ENCODE results near the gene CYP27C1.
"Not testable (repeated sequence)": the region's sequence is repeated elsewhere in the genome, so short reads cannot be mapped to it uniquely, and the experiment has no call there.

Gene CYP27C1

GRCh38 chr2:127220102-127220767 lies at the start of gene CYP27C1:
Gene CYP27C1, minus strand, starts transcription at chr2:127220299. Its CDS starts 29 bp downstream, at chr2:127220270.
- DNase-seq (ENCODE audit: low read depth in 1 of 2, low spot score in 1 of 2) = no peak

GRCh38 chr2:127261804-127262406 lies 41.8 kb upstream of the CYP27C1 start:
- no peak for DNase-seq (ENCODE audit: low read depth in 1 of 2, low spot score in 1 of 2)

GRCh38 chr2:127259355-127259754 lies 39.3 kb upstream of the CYP27C1 start:
- no peak for DNase-seq (ENCODE audit: low read depth in 1 of 2, low spot score in 1 of 2)

- DNase-seq (ENCODE audit: low read depth in 1 of 2, low spot score in 1 of 2) = no peak
Measured at GRCh38 chr2:127256866-127257265, 36.8 kb upstream of the CYP27C1 start.

- no peak for DNase-seq (ENCODE audit: low read depth in 1 of 2, low spot score in 1 of 2)
Measured at GRCh38 chr2:127256381-127256780, 36.3 kb upstream of the CYP27C1 start.

- no peak for DNase-seq (ENCODE audit: low read depth in 1 of 2, low spot score in 1 of 2)
Measured at GRCh38 chr2:127255721-127256120, 35.6 kb upstream of the CYP27C1 start.

GRCh38 chr2:127255146-127255545 lies 35.0 kb upstream of the CYP27C1 start:
- DNase-seq (ENCODE audit: low read depth in 1 of 2, low spot score in 1 of 2) = no peak

GRCh38 chr2:127254386-127254981 lies 34.4 kb upstream of the CYP27C1 start:
- DNase-seq (ENCODE audit: low read depth in 1 of 2, low spot score in 1 of 2) = no peak

- not testable (repeated sequence) for DNase-seq (ENCODE audit: low read depth in 1 of 2, low spot score in 1 of 2)
Measured at GRCh38 chr2:127241184-127241583, 21.1 kb upstream of the CYP27C1 start.

GRCh38 chr2:127239395-127239794 lies 19.3 kb upstream of the CYP27C1 start:
- no peak for DNase-seq (ENCODE audit: low read depth in 1 of 2, low spot score in 1 of 2)

GRCh38 chr2:127237768-127238167 lies 17.7 kb upstream of the CYP27C1 start:
- not testable (repeated sequence) for DNase-seq (ENCODE audit: low read depth in 1 of 2, low spot score in 1 of 2)

- no peak for DNase-seq (ENCODE audit: low read depth in 1 of 2, low spot score in 1 of 2)
Measured at GRCh38 chr2:127235082-127235702, 15.1 kb upstream of the CYP27C1 start.

- no peak for DNase-seq (ENCODE audit: low read depth in 1 of 2, low spot score in 1 of 2)
Measured at GRCh38 chr2:127233710-127234109, 13.6 kb upstream of the CYP27C1 start.

- no peak for DNase-seq (ENCODE audit: low read depth in 1 of 2, low spot score in 1 of 2)
Measured at GRCh38 chr2:127231130-127231865, 11.2 kb upstream of the CYP27C1 start.

GRCh38 chr2:127229555-127229954 lies 9.5 kb upstream of the CYP27C1 start:
- no peak for DNase-seq (ENCODE audit: low read depth in 1 of 2, low spot score in 1 of 2)

GRCh38 chr2:127228102-127228501 lies 8.0 kb upstream of the CYP27C1 start:
- DNase-seq (ENCODE audit: low read depth in 1 of 2, low spot score in 1 of 2) = no peak

- DNase-seq (ENCODE audit: low read depth in 1 of 2, low spot score in 1 of 2) = not testable (repeated sequence)
Measured at GRCh38 chr2:127227264-127227660, 7.2 kb upstream of the CYP27C1 start.

- peak in 1 of 2 donors; percentile 33 for DNase-seq (ENCODE audit: low read depth in 1 of 2, low spot score in 1 of 2)
Measured at GRCh38 chr2:127226520-127227263, 6.6 kb upstream of the CYP27C1 start.

GRCh38 chr2:127226132-127226519 lies 6.0 kb upstream of the CYP27C1 start:
- no peak for DNase-seq (ENCODE audit: low read depth in 1 of 2, low spot score in 1 of 2)

GRCh38 chr2:127225186-127225960 lies 5.3 kb upstream of the CYP27C1 start:
- no peak for DNase-seq (ENCODE audit: low read depth in 1 of 2, low spot score in 1 of 2)

All from activated CD4-positive, alpha-beta T cell treated with anti-CD3 and anti-CD28 coated beads, Interleukin-2, amount 50 U/mL, for 24 hours (primary cell).